ENCODE results near the gene JAKMIP3. TPM values are rescaled to one million over a fixed set of nuclear protein-coding genes. Genes with fewer than 3 reads are reported as not detected.
"Not testable (repeated sequence)": the region's sequence is repeated elsewhere in the genome, so short reads cannot be mapped to it uniquely, and the experiment has no call there.

JAKMIP3 gene
- total RNA-seq, 1 experiment from 2014 or later = not detected

DNA sequence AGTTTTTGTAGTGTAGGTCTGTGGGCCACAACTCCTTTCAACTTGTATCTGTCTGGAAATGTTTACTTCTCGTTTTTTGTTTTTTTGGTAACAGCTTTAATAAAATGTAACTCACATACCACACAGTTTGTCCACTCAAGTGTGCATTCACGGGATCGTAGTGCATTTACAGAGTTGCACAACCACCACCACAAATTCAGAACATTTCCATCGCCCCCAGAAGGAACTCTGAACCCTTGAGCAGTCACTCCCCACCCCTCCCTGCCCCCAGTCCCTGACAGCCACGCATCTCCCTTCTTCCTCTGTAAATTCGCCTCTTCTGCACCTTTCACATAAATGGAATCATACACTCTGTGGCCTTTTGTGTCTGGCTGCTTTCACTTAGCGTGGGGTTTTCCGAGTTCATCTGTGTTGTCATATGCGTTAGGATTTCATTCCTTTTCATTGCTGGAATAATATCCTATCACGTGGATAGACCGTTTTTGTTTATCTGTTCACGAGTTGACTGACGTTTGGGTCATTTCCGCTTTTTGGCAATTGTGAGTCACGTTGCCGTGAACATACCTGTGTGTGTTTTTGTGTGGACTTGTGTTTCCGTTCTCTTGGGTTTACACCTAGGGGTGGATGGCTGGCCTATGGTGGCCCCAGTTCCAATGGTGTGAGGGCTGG lies 10.3 kb downstream of the JAKMIP3 start:
- Mint-ChIP-seq H3K4me1 (ENCODE audit: insufficient read depth, unreplicated experiment) (no peaks in the 10 kb centered on the region), H3K9me3 (ENCODE audit: unreplicated experiment) (peaks cover 31% of the 10 kb centered on the region), H3K4me3 (ENCODE audit: unreplicated experiment) (no peak overlapping the region), H3K27ac (ENCODE audit: low read depth, unreplicated experiment) (no peak overlapping the region), H3K27me3 (ENCODE audit: insufficient read depth, unreplicated experiment) (peaks cover 12% of the 10 kb centered on the region), H3K36me3 (ENCODE audit: insufficient read depth, unreplicated experiment) (no peaks in the 10 kb centered on the region)
- no TSS peak for BruUV-seq (replicated peaks)
- intact Hi-C loops (cut with micrococcal nuclease) = no loop called here
- POLR2A ChIA-PET = no interaction called here
- DNase-seq (ENCODE audit: unreplicated experiment) = no peak
- CTCF ChIA-PET = interaction anchor here (0.6 kb wide), 1 partner anchor 126 kb away, joined by 3 read pairs; no protein-coding TSS in a partner anchor
- no peak for TF ChIP-seq CTCF (IDR thresholded peaks at IDR 0.05; ENCODE audit: unreplicated experiment)

DNA sequence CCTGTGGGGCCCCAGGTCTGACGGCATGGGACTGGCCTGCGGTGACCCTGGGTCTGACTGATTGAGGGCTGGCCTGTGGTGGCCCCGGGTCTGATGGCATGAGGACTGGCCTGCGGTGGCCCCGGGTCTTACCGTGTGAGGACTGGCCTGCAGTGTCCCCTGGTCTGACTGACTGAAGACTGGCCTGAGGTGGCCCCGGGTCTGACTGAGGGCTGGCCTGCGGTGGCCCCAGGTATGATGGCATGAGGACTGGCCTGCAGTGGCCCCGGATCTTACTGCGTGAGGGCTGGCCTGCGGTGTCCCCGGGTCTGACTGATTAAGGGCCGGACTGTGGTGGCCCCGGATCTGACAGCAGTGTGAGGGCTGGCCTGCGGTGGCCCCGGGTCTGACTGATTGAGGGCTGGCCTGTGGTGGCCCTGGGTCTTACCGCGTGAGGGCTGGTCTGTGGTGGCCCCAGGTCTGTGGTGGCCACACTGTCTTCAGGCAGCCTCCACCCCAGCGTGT lies 10.9 kb downstream of the JAKMIP3 start:
- H3K4me1 Mint-ChIP-seq (ENCODE audit: insufficient read depth, unreplicated experiment) = no peaks in the 10 kb centered on the region
- H3K4me3 Mint-ChIP-seq (ENCODE audit: unreplicated experiment) = no peak overlapping the region
- no peak for DNase-seq (ENCODE audit: unreplicated experiment)
- no TSS peak for BruUV-seq (replicated peaks)
- intact Hi-C loops (cut with micrococcal nuclease) = no loop called here
- H3K9me3 Mint-ChIP-seq (ENCODE audit: unreplicated experiment) = peaks cover 31% of the 10 kb centered on the region
- H3K36me3 Mint-ChIP-seq (ENCODE audit: insufficient read depth, unreplicated experiment) = no peaks in the 10 kb centered on the region
- CTCF ChIA-PET = no interaction called here
- H3K27me3 Mint-ChIP-seq (ENCODE audit: insufficient read depth, unreplicated experiment) = peaks cover 6% of the 10 kb centered on the region
- TF ChIP-seq CTCF (IDR thresholded peaks at IDR 0.05; ENCODE audit: unreplicated experiment) = no peak
- H3K27ac Mint-ChIP-seq (ENCODE audit: low read depth, unreplicated experiment) = no peak overlapping the region
- POLR2A ChIA-PET = no interaction called here

DNA sequence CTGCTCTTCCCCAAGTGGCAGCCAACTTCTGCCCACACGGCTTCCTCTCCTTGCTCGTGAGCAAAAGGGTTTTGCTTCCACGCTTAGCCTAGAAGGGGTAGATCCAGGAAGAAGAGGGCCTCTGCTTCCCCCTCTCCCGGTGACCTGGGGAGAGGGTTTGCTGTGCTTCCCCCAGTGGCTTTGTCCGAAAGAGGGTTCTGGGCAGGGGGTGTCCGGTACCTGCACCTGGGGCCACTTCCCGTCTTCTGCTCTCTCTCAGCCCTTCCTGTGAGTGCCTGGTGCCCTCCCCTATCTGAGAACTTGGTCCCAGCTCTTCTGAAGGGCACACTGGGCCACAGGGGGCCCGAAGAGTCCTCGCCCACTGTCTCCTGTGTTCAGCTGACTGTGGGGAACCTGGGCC lies 11.3 kb downstream of the JAKMIP3 start:
- no peak overlapping the region for H3K4me3 Mint-ChIP-seq (ENCODE audit: unreplicated experiment)
- peaks cover 1% of the 10 kb centered on the region for H3K27me3 Mint-ChIP-seq (ENCODE audit: insufficient read depth, unreplicated experiment)
- no peaks in the 10 kb centered on the region for H3K36me3 Mint-ChIP-seq (ENCODE audit: insufficient read depth, unreplicated experiment)
- CTCF ChIA-PET = no interaction called here
- H3K4me1 Mint-ChIP-seq (ENCODE audit: insufficient read depth, unreplicated experiment) = no peaks in the 10 kb centered on the region
- intact Hi-C loops (cut with micrococcal nuclease) = no loop called here
- POLR2A ChIA-PET = no interaction called here
- BruUV-seq (replicated peaks) = no TSS peak
- no peak overlapping the region for H3K27ac Mint-ChIP-seq (ENCODE audit: low read depth, unreplicated experiment)
- H3K9me3 Mint-ChIP-seq (ENCODE audit: unreplicated experiment) = peaks cover 31% of the 10 kb centered on the region
- no peak for DNase-seq (ENCODE audit: unreplicated experiment)
- TF ChIP-seq CTCF (IDR thresholded peaks at IDR 0.05; ENCODE audit: unreplicated experiment) = no peak

DNA sequence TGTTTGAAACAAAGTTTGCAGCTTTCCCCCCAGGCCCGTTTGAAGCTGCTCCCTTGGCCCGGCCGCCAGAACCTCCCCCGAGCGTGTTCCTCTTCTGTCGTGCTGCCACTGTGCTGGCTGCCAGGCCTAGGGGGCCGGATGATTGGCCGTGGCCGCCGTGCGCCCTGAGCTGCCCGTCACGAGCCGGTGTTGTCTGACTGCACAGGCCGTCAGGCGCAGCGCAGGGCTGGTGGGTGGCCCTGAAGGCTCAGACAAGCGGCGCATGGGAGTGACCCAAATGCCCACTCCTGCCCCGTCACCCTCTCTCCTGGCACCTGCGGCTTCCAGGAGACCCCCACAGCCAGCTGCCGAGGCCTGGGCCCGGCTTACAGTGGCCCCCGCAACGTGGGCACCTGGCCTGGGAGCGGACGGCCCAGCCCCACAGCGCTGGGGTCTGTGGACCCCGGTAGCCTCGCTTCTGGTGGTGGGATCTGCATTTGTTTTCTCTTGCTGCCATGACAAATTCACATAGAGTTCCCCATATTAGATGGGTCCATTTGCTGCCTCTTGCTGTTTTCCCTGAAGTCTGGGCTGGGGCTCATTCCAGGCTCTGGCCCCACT lies 13.1 kb downstream of the JAKMIP3 start:
- Mint-ChIP-seq H3K36me3 (ENCODE audit: insufficient read depth, unreplicated experiment) (no peaks in the 10 kb centered on the region), H3K9me3 (ENCODE audit: unreplicated experiment) (peaks cover 22% of the 10 kb centered on the region), H3K27ac (ENCODE audit: low read depth, unreplicated experiment) (no peak overlapping the region), H3K27me3 (ENCODE audit: insufficient read depth, unreplicated experiment) (peaks cover 9% of the 10 kb centered on the region), H3K4me3 (ENCODE audit: unreplicated experiment) (no peak overlapping the region), H3K4me1 (ENCODE audit: insufficient read depth, unreplicated experiment) (no peaks in the 10 kb centered on the region)
- ChIA-PET CTCF (no interaction called here), POLR2A (interaction anchor here (0.6 kb wide), 1 partner anchor 282 kb away, joined by 3 read pairs; no protein-coding TSS in a partner anchor)
- no peak for TF ChIP-seq CTCF (IDR thresholded peaks at IDR 0.05; ENCODE audit: unreplicated experiment)
- no TSS peak for BruUV-seq (replicated peaks)
- no peak for DNase-seq (ENCODE audit: unreplicated experiment)
- intact Hi-C loops (cut with micrococcal nuclease) = no loop called here

DNA sequence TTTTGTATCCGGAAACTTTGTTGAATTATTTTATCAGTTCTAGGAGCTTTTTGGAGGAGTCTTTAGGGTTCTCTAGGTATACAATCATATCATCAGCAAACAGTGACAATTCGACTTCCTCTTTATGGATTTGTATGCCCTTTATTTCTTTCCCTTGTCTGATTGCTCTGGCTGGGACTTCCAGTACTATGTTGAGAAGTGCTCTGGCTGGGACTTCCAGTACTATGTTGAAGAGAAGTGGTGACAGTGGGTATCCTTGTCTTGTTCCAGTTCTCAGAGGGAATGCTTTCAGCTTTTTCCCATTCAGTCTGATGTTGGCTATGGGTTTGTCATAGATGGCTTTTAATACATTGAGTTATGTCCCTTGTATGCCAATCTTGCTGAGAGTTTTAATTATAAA lies 18.6 kb downstream of the JAKMIP3 start:
- BruUV-seq (replicated peaks); DNase-seq (ENCODE audit: unreplicated experiment); CTCF ChIA-PET; intact Hi-C loops (cut with micrococcal nuclease); H3K4me3 Mint-ChIP-seq (ENCODE audit: unreplicated experiment); H3K9me3 Mint-ChIP-seq (ENCODE audit: unreplicated experiment); H3K4me1 Mint-ChIP-seq (ENCODE audit: insufficient read depth, unreplicated experiment); H3K36me3 Mint-ChIP-seq (ENCODE audit: insufficient read depth, unreplicated experiment); POLR2A ChIA-PET; H3K27ac Mint-ChIP-seq (ENCODE audit: low read depth, unreplicated experiment): not testable (repeated sequence)
- H3K27me3 Mint-ChIP-seq (ENCODE audit: insufficient read depth, unreplicated experiment) = peaks cover 35% of the 10 kb centered on the region

- intact Hi-C loops (cut with micrococcal nuclease); CTCF ChIA-PET; BruUV-seq (replicated peaks); H3K36me3 Mint-ChIP-seq (ENCODE audit: insufficient read depth, unreplicated experiment); H3K9me3 Mint-ChIP-seq (ENCODE audit: unreplicated experiment); H3K4me3 Mint-ChIP-seq (ENCODE audit: unreplicated experiment); DNase-seq (ENCODE audit: unreplicated experiment); H3K27ac Mint-ChIP-seq (ENCODE audit: low read depth, unreplicated experiment); POLR2A ChIA-PET: not testable (repeated sequence)
- Mint-ChIP-seq H3K27me3 (ENCODE audit: insufficient read depth, unreplicated experiment) (peaks cover 42% of the 10 kb centered on the region), H3K4me1 (ENCODE audit: insufficient read depth, unreplicated experiment) (peaks cover 11% of the 10 kb centered on the region)
Measured at GRCh38 chr10:132093236-132093635, 27.5 kb downstream of the JAKMIP3 start.
